HG02798 (cell line): ENCODE measurements around the gene RCAN2.

Experiments
- ATAC-seq: cut with Tn5 transposase; IDR thresholded peaks from one replicate; pipeline ENCODE4 v1.9.1; 2021; ENCODE audit warnings: mild to moderate bottlenecking; ENCODE audit not compliant: unreplicated experiment, poor library complexity

RCAN2 gene

DNA sequence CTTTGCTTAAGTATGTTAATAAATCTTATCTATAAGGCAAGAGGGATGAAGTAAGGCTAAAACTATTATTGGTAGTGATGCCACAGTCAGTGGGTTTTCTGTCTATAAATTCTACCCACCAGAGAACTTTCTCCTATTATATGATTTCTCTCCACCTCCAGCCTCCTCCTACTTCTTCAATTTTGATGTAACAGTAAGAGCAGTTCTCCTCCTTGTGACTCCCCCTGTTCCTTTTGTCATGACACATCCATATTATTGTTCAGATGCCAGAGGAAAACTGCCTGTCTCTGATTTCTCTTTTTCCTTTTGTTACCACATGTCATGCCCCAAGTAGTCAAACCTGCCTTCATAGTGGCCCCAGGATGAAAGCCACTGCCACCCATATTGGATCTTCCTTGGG, 9.1 kb upstream of the RCAN2 start:
- no peak for ATAC-seq

DNA sequence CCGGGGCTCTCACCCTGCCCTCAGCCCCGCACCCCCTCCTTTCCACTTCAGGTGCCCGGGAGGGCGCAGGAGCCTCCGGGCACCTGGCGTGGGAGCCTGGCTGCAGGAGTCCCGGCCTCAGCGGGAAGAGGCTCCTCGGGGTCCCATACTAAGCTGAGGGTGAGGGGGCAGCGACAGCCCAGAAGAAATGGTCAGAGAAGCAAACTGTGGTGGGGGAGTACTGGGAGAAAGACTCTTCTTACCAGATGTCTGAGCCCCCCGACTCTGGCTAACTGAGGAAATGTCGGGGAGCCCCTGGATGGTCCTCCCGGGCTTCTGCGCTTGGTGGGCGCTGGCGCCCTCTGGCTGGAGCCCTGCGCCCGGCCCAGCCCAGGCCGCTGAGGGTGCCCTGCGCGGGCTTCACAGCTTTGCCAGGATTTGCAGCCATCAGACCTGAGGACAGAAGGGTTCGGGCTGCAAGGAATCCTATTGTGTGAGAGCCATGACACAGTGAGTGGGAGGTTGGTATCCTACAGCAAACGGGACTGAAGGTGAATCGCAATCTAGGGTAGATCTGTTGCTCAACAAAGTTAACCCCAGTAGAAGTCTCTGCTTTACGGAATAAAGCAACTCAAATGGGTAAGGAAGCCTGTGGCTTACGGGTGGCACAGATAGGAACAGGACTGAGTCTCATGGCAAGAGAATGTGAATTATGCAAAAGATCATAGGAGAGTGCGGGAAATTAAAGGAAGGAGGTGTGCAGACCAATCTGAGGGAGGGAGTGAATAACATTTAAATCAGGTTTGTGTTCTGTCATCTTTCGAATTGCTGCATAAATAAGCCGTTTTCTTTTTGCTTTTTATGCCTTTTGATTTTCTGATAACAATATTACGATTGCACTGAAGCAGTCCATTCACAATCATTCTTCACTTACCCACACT, 639 bp upstream of the RCAN2 start:
- ATAC-seq = peak; percentile 57

DNA sequence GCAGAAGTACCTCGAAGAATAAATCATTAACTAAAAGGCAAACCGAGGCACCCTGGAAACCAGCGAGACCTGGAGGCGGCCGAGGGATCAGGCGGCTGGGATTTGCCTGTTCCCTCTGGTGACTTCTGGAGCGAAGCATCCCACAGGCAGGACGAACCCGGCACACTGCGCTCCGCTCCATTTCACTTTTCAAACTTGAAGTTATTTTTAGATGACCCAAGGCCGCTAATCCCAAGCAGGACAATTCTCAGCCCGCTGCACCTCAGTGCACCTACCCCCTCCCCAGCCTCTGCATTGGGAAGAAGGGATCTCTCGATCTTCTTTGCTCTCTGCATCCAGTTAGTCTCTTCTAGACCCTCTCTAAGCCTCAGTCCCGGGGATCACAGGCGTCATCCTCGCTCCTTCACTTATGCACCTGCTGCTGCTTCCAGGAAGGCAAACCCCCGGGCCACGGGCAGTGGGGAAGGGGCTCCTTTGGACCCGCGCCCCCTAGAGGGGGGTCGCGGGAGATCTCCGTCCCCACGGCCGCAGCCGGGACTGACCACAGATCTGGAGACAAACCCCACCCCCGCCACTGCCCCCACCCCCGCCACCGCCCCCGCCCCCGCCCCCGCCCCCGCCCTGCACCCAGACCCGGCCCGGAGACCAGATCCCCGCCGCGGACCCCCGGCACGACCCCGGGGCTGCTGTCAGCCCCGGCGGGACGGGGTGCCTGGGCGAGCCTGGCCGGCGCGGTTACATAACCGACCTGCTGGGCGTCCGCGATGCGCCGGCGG, 636 bp downstream of the RCAN2 start:
- ATAC-seq = no peak

DNA sequence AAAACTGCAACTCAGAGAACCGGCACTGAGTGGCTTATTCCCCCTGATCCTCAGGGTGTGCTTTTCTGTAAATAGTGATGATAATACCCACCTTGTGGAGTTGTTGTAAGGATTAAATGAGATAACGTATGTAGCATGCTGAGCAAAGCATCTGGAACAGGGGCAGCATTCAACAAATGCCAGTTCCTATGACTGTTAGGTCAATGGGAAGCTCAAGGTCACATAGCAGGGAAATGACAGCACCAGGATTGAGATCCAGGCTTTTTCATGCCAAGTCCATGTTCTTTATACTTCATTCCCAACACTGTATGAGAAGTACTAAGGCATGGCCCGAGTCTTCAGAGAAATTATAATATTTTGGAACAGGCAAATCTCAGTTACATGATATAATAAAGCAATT, 5.1 kb downstream of the RCAN2 start:
- no peak for ATAC-seq

DNA sequence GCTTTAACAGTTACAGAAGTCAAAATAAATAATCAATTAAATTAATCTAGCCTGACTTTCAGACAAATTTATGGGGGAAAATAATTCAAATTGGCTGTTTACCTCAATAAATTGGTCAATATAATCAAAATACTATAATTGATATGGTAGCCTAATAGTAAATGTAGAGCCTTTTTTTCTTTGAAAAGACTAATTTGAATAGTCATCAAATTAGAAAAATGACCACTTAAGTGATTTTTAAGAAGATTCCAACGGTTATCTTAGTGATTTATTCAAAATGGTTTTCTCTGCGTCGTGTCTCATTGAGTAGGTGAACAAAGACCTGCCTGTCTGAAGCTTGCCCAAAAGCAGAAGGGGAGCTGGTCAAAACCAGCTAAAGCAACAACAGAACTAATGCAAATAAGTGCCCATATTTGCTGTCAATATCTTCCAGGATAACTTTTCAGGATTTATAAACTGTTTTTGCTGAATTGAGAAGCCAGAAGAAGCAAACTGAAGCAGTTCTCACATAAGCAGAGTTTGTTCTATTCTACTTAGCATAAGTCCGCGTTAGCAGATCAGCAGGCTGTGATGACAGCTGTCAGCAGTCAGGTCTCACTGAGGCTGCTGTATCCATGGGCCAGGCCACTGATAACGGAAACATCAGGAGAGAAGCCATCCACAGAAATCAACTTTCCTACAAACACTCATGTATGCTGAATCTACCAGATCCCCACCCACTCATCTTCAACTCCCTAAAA, 7.0 kb downstream of the RCAN2 start:
- ATAC-seq = no peak

DNA sequence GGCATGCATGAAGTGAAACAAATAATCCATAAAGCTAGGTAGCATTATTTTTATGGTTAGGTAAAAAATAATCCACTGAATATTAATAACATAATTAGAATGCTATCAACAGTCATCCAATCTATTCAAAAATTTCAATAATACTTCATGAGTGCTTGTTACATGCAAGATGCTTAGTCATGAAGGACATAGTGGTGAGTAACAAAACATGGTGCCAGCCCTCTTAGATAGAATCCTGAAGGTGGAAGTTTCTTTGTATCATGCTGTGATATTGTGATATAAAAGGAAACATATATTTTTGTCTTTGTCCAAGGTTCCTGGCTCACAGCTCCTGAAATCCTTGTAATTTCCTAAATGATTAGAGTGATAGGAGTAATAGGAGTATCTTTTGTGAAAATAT, 14.9 kb downstream of the RCAN2 start:
- ATAC-seq = no peak

DNA sequence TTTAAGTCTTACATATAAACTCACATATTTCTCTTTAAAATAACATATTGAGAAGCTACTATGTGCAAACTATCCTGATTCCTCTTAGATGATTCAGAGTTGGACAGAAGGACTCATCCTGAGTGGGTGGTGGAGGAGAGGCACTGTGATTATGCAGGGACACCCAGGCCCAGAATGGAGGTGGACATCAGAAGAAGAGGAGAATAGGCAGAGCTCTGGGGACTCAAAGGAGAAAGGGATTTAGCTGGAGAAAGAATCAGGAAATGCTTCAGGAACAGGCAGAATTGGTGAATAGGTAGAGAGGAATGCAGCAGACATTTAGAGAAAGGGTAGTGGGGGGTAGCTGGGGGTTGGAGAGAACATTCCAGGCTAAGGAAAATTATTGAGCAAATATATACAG, 17.4 kb downstream of the RCAN2 start:
- no peak for ATAC-seq

DNA sequence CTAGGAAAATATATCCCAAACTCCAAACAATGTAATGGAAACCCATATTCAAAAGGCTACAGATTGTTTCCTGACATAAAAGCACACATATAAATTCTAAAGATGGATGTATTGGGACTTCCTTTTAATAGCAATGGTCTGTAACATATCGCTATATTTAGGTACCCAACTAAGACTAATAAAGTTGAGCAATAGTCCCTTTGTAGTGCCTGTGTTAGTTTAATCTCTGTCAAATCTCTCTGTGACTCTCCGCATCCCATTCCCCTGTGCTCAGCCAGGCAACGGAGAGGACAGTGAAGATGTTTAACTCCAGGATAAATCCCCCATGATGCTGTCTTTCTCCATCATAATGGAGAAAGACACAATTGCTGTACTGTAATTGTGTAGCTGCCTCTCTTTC, 19.0 kb downstream of the RCAN2 start:
- ATAC-seq = no peak

DNA sequence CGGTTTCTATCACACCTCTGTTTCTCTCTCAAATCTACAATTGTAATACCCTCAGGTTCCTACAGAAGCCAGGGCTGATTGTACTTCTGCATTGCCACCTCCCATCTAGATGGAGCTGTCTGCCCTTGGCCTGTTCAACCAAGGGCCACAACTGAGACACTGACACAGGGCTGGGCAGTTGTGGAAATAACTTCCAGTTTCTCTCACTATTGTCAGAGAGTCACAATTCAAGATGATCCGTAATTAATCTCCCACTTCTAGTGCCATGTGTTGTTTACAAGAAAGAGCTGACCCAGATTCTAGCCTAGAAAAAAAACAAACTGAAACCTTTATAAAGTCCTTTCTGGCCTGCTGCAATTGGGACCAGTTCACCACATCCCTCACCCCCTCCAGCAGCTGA, 22.2 kb downstream of the RCAN2 start:
- ATAC-seq = no peak

DNA sequence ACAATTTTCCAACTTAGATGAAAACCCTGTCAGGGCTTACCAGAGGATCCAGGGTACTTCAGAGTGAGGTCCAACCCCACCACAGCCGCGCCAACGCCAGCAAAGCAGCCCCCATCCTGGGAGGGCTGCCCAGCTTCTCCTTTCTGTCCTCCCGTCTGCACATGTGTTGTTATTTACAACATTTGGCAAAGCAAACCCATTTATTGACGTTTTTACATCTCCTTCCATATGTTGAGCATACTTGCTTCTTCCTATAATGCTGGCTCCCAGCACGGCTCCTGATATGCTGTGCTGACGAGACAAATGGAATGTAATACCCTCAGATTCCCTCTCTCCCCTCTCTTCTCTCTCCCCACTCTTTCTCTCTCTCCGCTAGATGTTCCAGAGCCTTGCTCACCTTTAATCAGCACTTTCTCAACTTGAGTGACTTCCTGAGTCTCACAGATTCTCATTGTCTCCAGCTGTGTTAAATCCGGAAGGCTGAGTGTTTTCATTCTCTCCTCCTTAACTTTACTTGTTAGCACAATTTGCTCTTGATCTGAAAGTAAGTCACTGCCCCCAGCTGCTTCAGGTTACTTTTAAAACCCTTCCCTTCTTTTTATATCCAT, 22.7 kb downstream of the RCAN2 start:
- no peak for ATAC-seq

DNA sequence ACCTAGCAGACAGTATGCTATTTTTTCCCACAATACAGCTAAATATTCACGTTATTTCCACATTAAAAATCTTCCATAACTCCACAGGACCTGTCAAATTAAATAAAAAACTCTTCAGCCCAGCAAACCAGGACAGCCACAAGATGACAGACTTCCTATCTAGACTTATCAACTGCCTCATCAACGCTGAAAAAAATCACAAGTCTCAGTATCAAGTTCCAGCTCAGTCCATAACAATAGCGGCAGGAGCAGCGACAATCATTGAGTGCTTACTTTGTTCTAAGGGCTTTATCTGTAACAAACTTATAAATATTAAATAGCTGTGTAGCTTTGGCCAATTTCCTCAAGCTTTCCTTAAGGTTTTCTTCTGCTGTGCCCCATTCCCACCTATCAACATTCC, 24.7 kb downstream of the RCAN2 start:
- ATAC-seq = no peak

DNA sequence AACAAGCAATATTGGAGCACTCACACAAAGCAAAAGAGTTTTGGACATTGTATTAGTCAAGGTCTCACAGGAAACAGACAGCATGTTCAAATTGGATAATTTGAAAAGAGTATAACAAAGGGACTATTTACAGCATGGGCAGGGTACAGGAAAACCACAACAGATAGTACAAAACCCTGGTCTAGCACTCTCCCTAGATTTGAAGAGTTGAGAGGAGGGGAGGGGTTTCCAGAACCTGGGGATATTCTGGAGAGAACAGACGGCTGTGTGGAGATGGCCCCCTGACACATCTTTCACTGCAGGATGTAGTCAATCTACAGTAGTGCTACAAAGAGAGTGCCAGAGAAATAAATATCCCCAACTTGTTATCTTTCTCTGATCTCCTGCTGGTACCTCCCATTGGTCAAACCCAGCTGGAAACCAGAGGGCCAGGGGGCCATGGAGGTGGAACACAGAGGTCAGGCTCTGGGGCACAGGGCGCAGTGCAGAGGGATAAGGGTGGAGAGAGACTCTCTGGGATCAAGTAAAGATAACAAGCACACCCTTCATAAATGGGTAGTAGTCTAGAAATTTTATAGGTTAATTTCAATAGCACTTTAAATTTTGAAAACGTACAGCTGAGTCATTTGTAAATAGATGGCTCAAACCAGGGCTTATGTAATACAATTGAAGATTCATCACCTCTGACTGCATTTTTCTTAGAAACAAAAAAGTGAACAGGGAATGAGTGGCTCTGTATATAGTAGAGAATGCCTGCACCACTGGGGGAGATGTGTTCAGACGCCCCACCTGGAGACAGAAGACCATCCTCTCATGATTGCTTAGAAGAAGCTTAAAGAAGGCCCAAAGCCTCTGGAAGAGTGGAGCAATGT, 25.7 kb downstream of the RCAN2 start:
- no peak for ATAC-seq

DNA sequence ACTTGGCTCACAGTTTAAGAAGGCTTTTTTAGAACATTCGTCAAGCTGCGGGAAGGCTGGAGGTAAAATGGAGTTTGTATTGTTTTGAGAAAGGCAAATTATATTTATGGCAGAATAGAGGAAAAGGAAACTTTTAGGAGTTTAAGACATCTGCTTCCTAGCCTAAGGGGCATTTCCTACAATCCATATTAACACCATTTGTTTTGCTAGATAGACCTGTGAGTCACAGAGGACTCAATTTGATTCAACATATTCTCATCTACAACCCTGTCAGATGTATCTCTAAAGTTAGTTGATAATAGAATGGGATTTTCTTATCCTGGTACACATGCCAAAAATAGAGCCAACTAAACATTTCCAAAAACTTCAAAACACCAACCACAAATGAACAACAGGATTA, 35.0 kb downstream of the RCAN2 start:
- ATAC-seq = no peak

DNA sequence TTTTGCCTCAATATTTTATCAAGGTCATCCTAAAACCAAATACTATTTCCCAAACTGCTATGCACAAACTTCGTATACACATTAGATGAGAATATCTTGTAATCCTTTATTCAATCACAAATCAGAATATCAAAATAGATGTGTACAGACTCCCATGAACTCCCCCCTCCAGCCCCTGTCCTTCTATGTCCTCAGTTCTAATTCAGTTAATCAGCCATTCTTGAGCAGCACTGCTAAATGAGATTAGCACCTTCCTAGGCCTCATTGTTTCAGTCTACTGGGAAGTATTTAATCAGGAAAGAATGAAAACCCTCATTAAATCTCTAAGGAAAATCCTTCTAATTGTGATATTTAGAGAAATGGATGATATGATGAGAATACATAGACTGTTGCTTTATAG, 36.6 kb downstream of the RCAN2 start:
- no peak for ATAC-seq

DNA sequence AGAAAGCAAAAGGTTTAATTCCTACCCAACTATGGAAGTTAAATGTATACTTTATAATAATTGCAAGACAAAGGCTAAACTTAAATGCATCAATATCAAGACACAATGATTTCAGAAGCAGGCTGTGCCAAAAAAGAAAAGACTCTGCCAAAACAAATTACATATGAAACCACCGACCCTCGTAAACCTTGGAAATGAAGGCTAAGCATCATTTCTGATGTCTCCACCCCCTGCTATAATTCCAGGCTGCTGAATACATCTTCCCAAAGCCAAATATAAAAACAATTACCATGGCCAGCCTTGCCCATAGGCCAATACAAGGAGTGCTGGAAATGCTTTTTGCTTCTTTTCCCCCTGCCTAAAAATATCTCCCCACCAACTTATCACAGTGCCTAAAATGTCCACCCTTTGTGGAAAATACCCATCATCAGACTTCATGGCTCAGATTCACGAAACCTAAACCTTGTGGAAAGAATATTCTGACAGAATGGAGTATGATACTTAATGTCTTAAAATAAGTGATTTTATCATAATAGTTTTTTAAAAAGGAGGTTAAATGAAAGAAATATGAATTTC, 37.4 kb downstream of the RCAN2 start:
- no peak for ATAC-seq

DNA sequence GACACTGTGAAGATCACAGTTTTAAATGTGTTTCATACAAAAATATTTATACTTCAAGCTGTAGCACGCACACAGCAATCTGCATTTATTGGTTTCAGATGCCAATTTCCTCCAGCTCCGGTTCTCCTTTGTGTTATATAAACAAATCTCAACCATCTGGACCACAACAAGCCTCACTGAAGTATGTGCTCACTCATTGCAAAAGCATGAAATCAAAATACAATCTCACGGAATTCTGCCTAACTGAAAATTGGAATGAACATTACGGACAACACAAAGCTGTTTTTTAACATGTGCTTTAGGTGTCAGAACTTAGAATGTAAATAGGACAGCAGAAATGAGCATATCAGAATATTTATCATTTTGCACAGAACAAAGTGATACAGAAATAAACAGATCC, 38.0 kb downstream of the RCAN2 start:
- ATAC-seq = no peak

DNA sequence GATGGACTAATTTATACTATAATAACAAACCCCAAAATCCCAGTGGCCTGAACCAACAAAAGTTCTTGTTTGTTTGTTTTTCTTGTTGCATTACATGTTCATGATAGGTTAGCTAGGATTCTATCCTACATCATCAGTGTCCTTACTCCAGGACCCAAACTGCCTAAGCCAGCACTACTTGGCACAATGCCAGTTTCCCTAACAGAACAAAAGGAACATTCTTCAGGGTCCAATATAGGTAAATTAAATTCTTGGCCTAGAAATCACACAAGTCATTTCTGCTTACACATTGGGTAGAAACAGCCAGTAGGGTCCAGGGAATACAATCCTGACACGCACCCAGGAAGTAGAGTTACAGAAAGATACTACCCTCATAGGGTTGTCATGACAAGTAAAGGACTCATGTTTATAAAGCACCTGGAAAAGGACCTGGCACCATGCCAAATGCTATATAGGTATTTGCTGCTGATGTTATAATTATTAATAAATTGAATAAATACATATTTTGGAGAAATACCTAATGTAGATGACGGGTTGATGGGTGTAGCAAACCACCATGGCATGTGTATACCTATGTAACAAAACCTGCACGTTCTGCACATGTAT, 38.8 kb downstream of the RCAN2 start:
- no peak for ATAC-seq

DNA sequence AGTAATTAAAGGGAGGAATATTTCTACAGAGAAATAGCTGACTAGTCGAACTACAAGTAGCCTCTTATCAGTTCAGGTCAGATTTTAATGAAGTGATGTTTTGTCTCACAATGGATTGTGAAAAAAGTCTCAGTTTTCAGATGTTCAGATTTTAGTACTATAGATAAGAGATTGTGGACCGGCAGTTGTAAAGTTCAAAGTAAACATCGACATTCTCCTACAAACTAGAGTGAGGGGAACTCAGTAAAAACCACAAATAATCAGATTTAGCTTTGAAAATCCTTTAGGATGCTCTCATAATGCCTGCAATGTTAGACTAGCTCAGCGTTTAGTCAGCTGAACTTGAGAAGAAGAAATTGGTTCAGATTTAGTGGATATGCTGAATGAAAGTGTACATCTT, 39.9 kb downstream of the RCAN2 start:
- no peak for ATAC-seq
